Subcutaneous adipose tissue (tissue), 4 donors: ENCODE data around the gene FPGT. TPM values are rescaled to one million over a fixed set of nuclear protein-coding genes. Genes with fewer than 3 reads are reported as not detected.

ENCODE experiments used
- total RNA-seq, 4 donors: library from RNA; depleted of rRNA; stranded (reverse); fragments of >200 nt; gene quantifications; one replicate each; pipeline ENCODE4 v1.1.0, GENCODE V29; 2016
- TF ChIP-seq, protein P1 (sequence below): fragments of 450-650 bp; IDR thresholded peaks from one replicate; pipeline ENCODE4 v1.5.1; 2016; ENCODE audit warnings: low read depth, mild to moderate bottlenecking, control low read depth, antibody characterized with exemption, moderate library complexity

FPGT gene
- total RNA-seq, result 10 to 100 TPM; 15.7 to 28.0 (median 17.4) TPM

DNA sequence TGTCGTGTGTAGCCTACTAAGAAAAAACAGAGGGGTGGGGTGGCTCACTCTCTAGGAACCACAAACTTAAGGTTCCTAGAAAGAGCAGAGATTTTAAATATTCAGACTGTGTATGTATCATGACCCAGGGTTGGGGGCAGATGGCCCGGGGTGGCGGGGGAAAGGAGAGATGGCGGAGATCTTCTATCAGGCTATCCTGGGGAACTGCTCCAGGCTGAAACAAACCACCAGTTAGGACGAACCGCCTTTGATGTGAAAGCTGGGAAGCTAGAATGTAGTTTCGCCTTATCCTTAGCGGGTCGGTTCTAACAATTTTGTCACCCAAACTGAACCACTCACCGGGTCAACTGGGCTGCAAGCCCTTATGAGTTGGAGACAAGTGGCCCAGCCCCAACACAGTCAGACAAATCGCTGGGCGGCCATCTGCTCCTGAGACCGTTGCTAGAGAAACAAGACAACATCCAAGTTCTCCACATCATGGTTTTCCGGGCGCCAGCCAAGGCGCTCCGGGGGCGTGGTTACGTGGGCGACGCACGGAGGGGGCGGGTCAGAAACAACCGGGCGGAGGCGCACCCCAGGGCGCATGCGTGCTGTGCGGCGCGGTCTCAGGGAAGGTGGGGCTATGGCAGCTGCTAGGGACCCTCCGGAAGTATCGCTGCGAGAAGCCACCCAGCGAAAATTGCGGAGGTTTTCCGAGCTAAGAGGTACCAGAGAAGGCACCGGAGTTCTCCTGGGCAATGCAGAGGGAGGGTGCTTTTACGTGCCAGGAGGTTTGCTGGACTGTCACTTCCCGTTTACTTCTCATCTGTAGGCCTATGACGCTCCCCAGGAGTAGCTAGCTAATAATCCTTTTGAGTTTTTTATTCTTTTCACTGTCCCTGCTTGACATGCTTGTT, at the start of gene FPGT, which contains the start of gene LRRIQ3:
Gene FPGT (plus strand): TSS at position 586 of the 896 bp plus-strand sequence. CDS start 37 bp downstream, at position 623.
Gene LRRIQ3 (minus strand): TSS at position 520 of the 896 bp plus-strand sequence. CDS start 14,492 bp downstream, outside the sequence.
- TF ChIP-seq, protein P1, sequence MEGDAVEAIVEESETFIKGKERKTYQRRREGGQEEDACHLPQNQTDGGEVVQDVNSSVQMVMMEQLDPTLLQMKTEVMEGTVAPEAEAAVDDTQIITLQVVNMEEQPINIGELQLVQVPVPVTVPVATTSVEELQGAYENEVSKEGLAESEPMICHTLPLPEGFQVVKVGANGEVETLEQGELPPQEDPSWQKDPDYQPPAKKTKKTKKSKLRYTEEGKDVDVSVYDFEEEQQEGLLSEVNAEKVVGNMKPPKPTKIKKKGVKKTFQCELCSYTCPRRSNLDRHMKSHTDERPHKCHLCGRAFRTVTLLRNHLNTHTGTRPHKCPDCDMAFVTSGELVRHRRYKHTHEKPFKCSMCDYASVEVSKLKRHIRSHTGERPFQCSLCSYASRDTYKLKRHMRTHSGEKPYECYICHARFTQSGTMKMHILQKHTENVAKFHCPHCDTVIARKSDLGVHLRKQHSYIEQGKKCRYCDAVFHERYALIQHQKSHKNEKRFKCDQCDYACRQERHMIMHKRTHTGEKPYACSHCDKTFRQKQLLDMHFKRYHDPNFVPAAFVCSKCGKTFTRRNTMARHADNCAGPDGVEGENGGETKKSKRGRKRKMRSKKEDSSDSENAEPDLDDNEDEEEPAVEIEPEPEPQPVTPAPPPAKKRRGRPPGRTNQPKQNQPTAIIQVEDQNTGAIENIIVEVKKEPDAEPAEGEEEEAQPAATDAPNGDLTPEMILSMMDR, result no peak

- TF ChIP-seq, protein P1, result no peak
These were observed 38.0 kb upstream of the FPGT start for GRCh38 chr1:74160046-74160445.

GRCh38 chr1:74161497-74161896, 36.5 kb upstream of the FPGT start:
- TF ChIP-seq, protein P1, result no peak

GRCh38 chr1:74162333-74162732, 35.7 kb upstream of the FPGT start:
- TF ChIP-seq, protein P1, result no peak

GRCh38 chr1:74180490-74180889, 17.6 kb upstream of the FPGT start:
- TF ChIP-seq, protein P1, result no peak

DNA sequence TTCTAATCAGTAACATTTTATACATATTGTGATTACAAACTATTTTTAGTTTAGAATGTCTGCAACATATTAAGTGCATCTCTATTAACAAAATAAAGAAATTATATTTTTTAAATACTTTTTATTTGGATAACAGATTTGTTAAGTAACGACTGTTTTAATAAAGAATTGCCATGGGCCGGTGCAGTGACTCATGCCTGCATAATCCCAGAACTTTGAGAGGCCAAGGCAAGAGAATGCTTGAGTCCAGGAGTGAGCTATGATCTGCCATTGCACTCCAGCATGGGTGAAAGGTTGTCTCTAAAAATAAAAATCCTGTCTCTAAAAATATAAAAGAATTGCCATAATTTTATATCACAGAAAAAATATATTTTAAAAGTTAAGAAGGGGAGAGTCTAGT, 4.1 kb upstream of the FPGT start:
- TF ChIP-seq, protein P1, result no peak

DNA sequence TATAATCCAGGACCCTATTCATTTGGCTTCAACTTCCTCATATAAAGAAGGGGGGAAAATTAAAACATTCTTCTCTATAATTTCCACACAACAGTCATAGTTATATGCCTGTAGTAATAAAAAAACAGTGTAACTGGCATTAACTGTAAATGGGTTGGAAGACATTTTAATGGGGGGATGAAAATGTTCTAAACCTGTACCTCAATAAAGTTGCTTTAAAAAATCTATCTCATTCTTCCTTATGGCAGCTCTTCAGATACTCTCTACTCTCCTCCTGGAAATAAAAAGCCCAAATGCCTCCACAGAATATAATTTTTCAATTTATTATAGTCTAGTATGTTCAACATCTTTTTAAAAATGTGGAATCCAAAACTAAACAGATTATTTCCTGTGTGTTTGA, 2.7 kb upstream of the FPGT start:
- TF ChIP-seq, protein P1, result no peak
